Measurements from ENCODE around the gene ITGB6.

DNA sequence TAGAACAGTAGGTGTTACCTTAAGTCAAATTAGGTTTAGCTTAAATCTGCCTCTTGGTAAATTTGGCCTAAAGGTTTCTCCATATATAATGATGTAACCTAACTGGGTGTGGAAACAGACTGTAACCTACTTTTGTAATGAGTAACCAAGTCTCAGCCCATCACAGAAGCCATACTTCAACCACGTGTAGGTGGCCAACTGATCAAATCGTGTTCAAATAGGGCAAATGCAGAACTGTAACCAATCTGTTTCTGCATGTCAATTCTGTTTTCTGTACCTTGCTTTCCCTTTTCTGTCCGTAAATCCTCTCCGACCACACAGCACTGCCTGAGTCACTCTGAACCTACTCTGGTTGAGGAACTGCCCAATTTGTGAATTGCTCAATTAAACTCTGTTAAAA lies 103.7 kb downstream of the ITGB6 start:
- TF ChIP-seq POLR2A (IDR thresholded peaks at IDR 0.05) (no peak), POLR2AphosphoS5 (IDR thresholded peaks at IDR 0.05; ENCODE audit: insufficient read depth in 1 of 2, low read depth in 1 of 2) (no peak)
- TF ChIP-seq, protein P1, sequence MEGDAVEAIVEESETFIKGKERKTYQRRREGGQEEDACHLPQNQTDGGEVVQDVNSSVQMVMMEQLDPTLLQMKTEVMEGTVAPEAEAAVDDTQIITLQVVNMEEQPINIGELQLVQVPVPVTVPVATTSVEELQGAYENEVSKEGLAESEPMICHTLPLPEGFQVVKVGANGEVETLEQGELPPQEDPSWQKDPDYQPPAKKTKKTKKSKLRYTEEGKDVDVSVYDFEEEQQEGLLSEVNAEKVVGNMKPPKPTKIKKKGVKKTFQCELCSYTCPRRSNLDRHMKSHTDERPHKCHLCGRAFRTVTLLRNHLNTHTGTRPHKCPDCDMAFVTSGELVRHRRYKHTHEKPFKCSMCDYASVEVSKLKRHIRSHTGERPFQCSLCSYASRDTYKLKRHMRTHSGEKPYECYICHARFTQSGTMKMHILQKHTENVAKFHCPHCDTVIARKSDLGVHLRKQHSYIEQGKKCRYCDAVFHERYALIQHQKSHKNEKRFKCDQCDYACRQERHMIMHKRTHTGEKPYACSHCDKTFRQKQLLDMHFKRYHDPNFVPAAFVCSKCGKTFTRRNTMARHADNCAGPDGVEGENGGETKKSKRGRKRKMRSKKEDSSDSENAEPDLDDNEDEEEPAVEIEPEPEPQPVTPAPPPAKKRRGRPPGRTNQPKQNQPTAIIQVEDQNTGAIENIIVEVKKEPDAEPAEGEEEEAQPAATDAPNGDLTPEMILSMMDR (IDR thresholded peaks at IDR 0.05) = no peak

Data from vagina (tissue), 2 donors.